Thyroid gland (tissue), 4 donors: ENCODE results near the gene SPEM3. TPM values are rescaled to one million over a fixed set of nuclear protein-coding genes. Genes with fewer than 3 reads are reported as not detected.

Experiments
- DNase-seq, 2 donors: peaks; one replicate each; pipeline ENCODE4 v3.0.0-alpha.2; 2019
- H3K27ac ChIP-seq, 3 donors: fragments of 200-600 bp; sonication (generic); 1 replicate in 2 of 3; 2 replicates in 1 of 3; pipeline ENCODE4 v1.5.1; 2016 to 2019; ENCODE audit warnings: mild to moderate bottlenecking in 1 of 3, moderate library complexity in 1 of 3
- H3K27me3 ChIP-seq: fragments of 200-600 bp; sonication (generic); one replicate; pipeline ENCODE4 v1.5.1; 2019
- H3K36me3 ChIP-seq, 2 donors: fragments of 200-600 bp; sonication (generic); one replicate each; pipeline ENCODE4 v1.5.1; 2016 to 2019
- H3K4me1 ChIP-seq, 2 donors: fragments of 200-600 bp; sonication (generic); one replicate each; pipeline ENCODE4 v1.5.1; 2017 to 2019
- H3K4me3 ChIP-seq, 3 donors: fragments of 200-600 bp; sonication (generic); replicated peaks in 1 of 3; 1 replicate in 2 of 3; 2 replicates in 1 of 3; pipeline ENCODE4 v1.5.1; 2016; ENCODE audit warnings: mild to moderate bottlenecking in 1 of 3
- H3K9me3 ChIP-seq: fragments of 200-600 bp; sonication (generic); one replicate; pipeline ENCODE4 v1.5.1; 2017
- CTCF ChIP-seq, 6 experiments: fragments of 200-600 bp in 3 of 6; fragments of 450-650 bp in 3 of 6; sonication (generic) in 3 of 6; IDR thresholded peaks; one replicate each; pipeline ENCODE4 v1.5.1; 2016 to 2019; ENCODE audit warnings: antibody characterized with exemption in 6 of 6, mild to moderate bottlenecking in 2 of 6, inconsistent platforms in 1 of 6, moderate library complexity in 1 of 6
- POLR2A ChIP-seq, 2 donors: fragments of 450-650 bp; IDR thresholded peaks; one replicate each; pipeline ENCODE4 v1.6.1; 2017; ENCODE audit warnings: antibody characterized with exemption in 2 of 2, mild to moderate bottlenecking in 2 of 2, moderate library complexity in 1 of 2
- WGBS, 2 donors: methylation state at CpG; one replicate each; pipeline ENCODE4 v1.1.5; 2017; 5-methylcytosine and 5-hydroxymethylcytosine counted together
- intact Hi-C: fragments of 100-400 bp; cut with DNase I; formaldehyde crosslinking; loops from one replicate; pipeline ENCODE4 v1.15.1; 2023
- total RNA-seq, 4 donors: library from RNA; depleted of rRNA; stranded (reverse); fragments of >200 nt; gene quantifications; one replicate each; pipeline ENCODE4 v1.2.3, GENCODE V29; 2016

SPEM3 gene
- total RNA-seq, 4 donors from 2014 or later: not detected

DNA sequence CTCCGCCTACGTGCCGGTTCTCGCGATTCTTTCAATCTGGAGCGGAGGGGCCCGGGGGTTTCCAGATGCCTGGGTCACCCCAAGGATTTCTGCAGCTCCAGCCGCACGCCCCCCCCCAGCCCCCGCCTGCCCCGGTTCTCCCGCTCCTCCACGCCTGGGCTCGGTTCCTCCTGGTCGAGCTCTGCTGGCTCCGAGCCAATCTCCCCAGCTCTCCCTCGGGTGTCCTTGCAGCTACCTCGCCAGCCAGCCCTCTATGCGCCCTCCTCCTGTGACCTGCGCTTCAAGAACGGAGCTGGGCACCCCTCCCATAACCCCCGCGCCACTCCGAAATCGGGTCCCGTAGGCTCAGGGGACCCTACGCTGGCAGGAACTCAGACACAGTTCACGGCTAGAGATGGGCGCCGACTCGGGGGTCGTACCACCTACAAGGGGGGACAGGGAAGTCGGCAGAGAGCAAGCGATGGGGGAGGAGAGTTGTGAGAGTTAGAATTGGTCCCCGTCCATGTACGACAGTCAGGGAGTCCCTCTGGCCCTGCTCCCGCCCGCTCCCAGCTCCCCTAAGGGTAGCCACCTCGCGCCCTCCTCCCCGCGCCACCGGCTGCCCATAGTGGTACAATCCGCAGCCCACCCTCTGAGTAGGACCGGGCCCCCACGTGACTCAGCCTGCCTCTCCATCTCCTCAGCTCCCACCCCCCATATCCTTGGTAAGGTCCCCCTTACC, 11.6 kb downstream of the SPEM3 start:
- peaks cover 35 to 58% of the 10 kb centered on the region in 2 donors for H3K4me1 ChIP-seq
- peak; percentile 94 to 95 for DNase-seq
- peak overlapping the region in 2 of 3 donors; percentile 42 to 51 for H3K4me3 ChIP-seq
- H3K27me3 ChIP-seq: no peaks in the 10 kb centered on the region
- no peaks in the 10 kb centered on the region for H3K9me3 ChIP-seq
- no peaks in the 10 kb centered on the region for H3K36me3 ChIP-seq
- peak in 1 of 6 experiments; percentile 9 for TF ChIP-seq CTCF (IDR thresholded peaks at IDR 0.05)
- TF ChIP-seq POLR2A (IDR thresholded peaks at IDR 0.05): peak in 1 of 2 donors; percentile 36
- intact Hi-C loops: loop anchor here (5.0 kb wide), 1 partner anchor 37 kb away; the partner anchor contains the start of gene ZBTB4
- 2% methylated on average over 28 to 37 of the region's 46 CpGs for WGBS, 2 donors
- peak overlapping the region in 2 of 3 donors; percentile 69 to 82 for H3K27ac ChIP-seq

DNA sequence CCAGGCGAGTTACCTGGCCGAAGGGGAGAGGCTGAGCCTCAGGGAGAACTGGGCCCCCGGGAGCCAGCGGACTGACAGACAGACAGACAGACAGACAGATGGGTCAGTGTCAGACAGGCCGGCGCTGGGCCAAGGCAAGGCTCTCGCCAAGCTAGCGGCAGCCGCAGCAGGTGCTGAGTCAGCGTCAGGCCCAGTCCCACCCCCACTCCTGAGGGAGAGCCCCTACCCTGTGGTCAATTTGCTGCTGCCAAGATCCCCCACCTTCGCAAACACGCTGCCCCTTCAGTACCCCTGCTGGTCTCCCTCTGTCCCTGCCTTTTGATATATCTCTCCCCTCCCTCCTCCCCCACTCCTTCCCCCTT, 12.2 kb downstream of the SPEM3 start:
- Histone ChIP-seq H3K27ac (peak overlapping the region in 2 of 3 donors; percentile 69 to 82), H3K27me3 (no peaks in the 10 kb centered on the region), H3K36me3 (no peaks in the 10 kb centered on the region), H3K9me3 (no peaks in the 10 kb centered on the region), H3K4me1 (peaks cover 34 to 62% of the 10 kb centered on the region in 2 donors), H3K4me3 (peak overlapping the region in 1 of 3 donors; percentile 51)
- WGBS, 2 donors: 15 to 28% methylated on average over 2 to 11 of the region's 12 CpGs
- peak; percentile 75 to 79 for DNase-seq
- intact Hi-C loops: loop anchor here (5.0 kb wide), 1 partner anchor 36 kb away; the partner anchor contains the start of gene ZBTB4
- TF ChIP-seq POLR2A (IDR thresholded peaks at IDR 0.05): no peak
- TF ChIP-seq CTCF (IDR thresholded peaks at IDR 0.05): no peak

DNA sequence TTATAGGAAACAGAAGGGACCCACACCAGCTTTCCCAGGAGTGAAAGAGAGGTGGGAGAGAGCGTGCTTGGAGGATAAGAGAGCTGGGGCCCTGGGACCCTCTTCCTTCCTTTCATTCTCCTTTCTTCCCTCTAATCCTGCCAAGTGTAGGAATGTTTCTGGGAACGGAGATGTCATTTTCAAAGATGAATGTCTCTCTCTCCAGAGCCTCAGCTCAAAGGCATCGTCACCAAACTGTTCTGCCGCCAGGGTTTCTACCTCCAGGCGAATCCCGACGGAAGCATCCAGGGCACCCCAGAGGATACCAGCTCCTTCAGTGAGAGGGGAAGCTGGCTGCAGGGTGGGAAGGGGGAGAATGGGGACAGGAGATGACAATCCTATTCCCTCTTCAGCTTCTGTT, 12.6 kb downstream of the SPEM3 start:
- intact Hi-C loops: loop anchor here (5.0 kb wide), 1 partner anchor 36 kb away; the partner anchor contains the start of gene ZBTB4
- WGBS, 2 donors: 80 to 81% methylated on average over 7 of the region's 7 CpGs
- Histone ChIP-seq H3K4me1 (peaks cover 29 to 60% of the 10 kb centered on the region in 2 donors), H3K9me3 (no peaks in the 10 kb centered on the region), H3K27ac (peak overlapping the region in 2 of 3 donors; percentile 69 to 82), H3K36me3 (no peaks in the 10 kb centered on the region), H3K4me3 (no peak overlapping the region), H3K27me3 (no peaks in the 10 kb centered on the region)
- DNase-seq: no peak
- TF ChIP-seq CTCF (IDR thresholded peaks at IDR 0.05) (no peak), POLR2A (IDR thresholded peaks at IDR 0.05) (no peak)

DNA sequence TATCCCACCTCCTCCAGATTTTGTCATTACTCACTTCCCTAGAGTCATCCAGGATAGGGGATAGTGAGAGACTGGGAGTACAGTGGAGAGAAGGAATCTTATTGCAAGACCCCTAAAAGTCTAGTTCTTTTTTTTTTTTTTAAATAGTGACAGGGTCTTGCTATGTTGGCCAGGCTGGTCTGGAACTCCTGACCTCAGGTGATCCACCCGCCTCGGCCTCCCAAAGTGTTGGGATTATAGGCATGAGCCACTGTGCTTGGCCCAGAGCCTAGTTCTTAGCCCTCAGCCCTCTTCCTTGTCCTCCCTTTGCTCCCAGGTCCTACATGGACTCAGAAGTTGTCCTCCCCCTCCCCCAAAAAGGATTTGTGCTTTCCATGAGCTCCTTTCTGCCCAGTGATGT, 13.5 kb downstream of the SPEM3 start:
- Histone ChIP-seq H3K36me3 (no peaks in the 10 kb centered on the region), H3K27ac (no peak overlapping the region), H3K4me1 (peaks cover 22 to 52% of the 10 kb centered on the region in 2 donors), H3K9me3 (no peaks in the 10 kb centered on the region), H3K4me3 (no peak overlapping the region), H3K27me3 (no peaks in the 10 kb centered on the region)
- no peak for TF ChIP-seq POLR2A (IDR thresholded peaks at IDR 0.05)
- no peak for TF ChIP-seq CTCF (IDR thresholded peaks at IDR 0.05)
- intact Hi-C loops: loop anchor here (5.0 kb wide), 1 partner anchor 35 kb away; the partner anchor contains the start of gene ZBTB4
- WGBS, 2 donors: 97 to 100% methylated on average over 2 of the region's 2 CpGs
- no peak for DNase-seq
